NCI-H2196 (cell line): Measurements from ENCODE around the gene TMEM169.
"Not testable (repeated sequence)": the region's sequence is repeated elsewhere in the genome, so short reads cannot be mapped to it uniquely, and the experiment has no call there.

ENCODE experiments used
- DNase-seq: peaks from one replicate; lab custom pipeline; 2025; ENCODE audit not compliant: unreplicated experiment; lab: John Stamatoyannopoulos, UW

The TMEM169 gene

DNA sequence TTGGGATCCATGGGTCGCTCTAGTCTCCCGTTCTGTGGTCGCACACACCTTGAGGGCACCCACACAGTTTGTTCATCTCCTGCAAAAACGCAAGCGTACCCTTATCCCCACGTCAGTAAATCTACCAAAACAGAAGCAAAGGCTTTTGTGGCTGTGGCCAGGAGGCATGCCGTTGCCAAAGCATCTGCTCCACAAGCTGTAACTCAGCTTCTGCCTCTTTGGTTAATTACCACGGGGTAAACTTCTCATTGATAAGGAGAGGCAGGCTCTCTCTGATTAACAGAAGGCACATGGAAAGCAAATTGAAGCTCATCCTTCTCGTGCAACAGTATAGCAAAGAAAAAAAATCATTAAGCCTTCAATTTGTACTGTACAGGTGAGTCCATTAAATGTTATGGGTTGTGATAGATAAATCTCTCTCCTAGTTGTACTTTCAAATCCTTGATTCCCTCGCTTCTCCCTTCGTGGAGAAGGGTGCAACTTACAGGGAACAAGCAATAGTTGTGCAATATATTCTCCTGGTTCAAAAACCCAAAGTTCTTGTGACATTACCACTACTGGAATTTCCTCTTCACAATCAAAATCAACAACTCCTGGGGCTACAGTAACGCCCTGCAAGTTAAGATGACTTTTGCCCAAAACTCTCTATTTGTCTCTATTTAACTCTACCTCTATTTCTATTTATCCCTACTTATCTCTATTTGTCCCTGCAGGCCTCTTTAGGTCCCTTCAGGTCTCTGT is 10.4 kb upstream of the TMEM169 start:
- no peak for DNase-seq

DNA sequence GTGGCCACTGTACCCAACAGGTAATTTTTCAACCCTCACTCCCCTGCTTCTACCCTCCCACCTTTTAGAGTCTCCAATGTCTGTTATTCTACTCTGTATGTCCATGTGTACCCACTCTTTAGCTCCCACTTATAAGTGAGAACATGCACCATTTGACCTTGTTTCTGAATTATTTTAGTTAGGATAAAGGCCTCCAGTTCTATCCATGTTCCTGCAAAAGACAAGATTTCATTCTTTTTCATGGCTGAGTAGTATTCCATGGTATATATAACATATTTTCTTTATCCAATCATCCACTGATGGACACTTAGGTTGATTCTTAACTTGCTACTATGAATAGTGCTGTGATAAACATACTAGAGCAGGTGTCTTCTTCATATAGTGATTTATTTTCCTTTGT is 9.2 kb upstream of the TMEM169 start:
- no peak for DNase-seq

DNA sequence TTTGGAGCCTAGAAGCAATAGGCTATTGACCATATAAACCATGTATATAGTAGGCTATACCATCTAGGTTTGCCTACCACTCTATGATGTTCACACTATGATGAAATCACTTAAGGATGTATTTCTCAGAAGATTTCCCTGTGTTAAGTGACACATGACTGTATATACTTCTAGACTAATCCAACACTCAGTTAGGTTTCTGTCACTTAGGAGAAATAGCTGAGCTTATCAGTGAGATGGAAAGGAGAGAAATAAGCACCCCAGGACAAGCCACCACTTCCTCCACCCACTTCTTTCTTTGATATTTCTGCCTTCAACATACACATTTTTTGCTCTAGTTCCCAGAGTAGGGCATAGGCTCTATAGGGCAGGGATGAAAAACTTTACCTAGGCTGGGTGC is 7.9 kb upstream of the TMEM169 start:
- no peak for DNase-seq

DNA sequence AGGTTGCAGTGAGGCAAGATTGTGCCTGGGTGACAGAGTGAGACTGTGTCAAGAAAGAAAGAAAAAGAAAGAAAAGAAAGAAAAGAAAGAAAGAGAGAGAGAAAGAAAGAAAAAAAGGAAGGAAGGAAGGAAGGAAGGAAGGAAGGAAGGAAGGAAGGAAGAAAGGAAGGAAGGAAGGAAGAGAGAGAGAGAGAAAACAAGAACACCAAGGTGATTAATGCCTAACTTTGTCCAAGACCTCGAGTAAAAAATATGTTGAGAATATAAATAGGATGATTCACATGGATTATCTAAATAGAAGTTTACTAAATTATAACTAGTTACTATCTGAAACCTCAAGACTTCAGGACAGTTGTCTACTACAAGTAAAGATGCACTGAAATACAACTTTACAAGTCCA is 7.3 kb upstream of the TMEM169 start:
- no peak for DNase-seq

DNA sequence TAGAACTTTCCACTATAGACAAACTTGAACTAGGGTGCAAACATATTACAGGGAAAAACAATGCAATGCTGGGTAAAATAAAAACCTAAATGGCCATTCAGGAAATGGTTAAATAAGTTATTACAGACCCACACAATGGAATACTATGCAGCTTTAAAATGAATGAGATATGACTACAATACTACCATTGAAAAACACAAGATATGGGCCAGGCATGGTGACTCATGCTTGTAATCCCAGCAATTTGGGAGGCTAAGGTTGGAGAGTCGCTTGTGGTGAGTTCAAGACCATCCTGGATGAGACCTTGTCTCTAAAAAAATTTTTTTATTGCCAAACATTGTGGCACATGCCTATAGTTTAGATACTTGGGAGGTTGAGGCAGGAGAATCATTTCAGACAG is 6.9 kb upstream of the TMEM169 start:
- DNase-seq: no peak

DNA sequence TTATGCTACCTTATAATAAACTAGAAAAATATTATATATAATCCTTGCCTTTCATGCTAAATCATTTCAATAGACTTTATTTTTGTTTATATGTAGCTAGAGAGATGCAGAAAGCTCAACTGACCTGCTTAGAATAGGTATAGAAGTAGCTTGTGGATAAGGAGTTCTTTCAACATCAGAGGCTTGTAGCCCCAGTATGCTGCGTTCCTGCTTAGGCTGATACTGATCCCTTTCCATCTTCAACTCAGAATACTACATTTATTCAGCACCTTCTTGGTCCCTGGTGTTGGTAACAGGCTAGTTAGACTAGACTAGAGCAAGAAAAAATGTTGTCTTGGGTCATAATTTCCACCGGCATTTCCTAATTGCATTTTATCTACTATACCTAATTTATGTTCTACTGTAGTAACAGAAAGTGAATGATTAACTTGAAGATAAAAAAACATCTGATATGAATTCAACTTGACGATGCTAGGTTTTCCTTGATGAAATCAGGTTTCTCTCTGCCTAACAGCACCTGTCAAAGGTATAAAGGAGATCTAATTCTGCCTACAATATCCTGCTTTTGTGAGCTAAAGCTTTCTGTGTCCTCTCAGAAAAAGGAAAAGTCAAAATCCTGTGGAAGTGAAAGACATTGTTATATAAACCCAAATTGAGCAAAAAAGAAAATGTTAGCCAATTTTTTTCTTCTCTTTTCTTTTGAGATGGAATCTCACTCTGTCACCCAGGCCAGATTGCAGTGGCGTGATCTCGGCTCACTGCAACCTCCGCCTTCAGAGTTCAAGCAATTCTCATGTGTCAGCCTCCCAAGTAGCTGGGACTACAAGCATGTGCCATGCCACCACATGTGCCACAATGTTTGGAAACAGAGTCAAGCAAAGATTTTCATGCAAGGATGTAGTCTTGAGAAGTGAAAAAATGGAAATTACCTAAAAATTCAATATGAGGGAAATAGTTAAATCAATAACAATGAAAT is 5.9 kb upstream of the TMEM169 start:
- DNase-seq: no peak

DNA sequence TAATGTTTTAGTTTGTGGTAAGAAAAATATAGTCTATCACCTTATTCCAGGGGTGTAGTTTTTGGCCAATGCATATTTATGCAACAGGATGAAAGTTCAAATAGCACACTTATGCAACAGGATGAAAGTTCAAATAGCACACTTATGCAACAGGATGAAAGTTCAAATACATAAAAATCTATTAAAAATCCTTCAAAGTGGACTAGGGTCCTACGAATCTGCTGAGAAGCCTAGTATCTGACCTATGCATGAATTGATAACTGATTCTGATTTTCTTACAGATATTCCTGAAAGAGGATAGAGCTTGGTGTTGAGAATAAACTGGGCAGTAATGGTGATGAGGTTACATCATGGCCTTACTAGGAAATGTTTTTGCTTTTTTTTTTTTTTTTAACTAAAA is 2.9 kb upstream of the TMEM169 start:
- no peak for DNase-seq

DNA sequence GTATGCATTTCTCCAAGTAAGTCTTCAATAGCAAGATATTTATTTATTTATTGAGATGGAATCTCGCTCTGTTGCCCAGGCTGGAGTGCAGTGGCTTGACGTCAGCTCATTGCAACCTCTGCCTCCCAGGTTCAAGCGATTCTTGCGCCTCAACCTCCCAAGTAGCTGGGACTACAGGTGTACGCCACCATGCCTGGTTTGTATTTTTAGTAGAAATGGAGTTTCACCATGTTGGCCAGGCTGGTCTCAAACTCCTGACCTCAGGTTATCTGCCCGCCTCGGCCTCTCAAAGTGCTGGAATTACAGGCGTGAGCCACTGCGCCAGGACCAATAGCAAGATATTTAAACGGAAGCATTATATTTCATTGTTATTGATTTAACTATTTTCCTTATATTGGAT is 1.7 kb upstream of the TMEM169 start:
- DNase-seq: not testable (repeated sequence)

DNA sequence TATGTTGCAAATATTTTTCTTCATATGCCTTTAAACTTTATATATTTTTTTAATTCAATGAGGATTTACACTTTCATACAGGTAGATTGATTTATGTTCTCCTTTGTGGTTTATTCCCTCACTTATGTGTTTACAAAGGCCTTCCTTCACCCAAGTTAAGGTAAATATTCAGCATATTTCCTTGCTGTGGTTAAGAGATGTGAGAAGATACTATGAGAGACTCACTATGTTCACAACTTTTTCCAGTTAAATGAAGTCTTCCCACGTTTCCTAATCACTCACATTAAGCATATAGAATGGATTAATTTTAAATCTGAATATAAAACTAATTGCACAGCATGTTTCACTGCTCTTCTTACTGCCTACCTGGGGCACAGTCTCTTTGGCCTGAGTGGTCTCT is 707 bp upstream of the TMEM169 start:
- no peak for DNase-seq

DNA sequence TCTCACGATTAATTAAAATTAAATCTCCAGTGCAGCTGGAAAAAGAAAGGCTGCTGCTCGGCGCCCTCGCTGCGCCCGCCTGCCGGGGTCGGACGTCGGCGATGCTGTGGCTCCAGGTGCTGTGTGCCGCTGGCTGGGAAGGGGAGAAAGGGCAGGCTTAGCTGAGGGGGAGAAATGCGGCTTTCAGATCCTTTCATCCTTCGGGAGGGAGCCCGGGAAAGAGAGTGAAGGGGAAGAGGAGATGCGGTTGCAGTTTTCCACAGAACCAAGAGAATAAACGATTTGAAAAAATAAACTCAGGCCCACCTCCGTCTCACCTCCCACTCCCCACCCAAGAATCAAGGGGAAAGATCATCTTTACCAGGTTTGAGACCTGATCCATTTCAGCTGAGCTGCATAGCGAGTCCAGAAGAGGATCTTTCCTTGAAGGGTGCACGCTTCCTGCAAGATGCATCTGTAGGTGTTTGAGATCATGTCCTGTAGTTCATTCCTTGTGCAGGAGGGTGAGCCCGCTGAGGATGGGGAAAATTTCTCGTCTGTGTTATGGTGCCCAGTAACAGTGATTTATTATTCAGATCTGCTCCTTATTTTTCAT is 495 bp downstream of the TMEM169 start:
- DNase-seq: no peak

DNA sequence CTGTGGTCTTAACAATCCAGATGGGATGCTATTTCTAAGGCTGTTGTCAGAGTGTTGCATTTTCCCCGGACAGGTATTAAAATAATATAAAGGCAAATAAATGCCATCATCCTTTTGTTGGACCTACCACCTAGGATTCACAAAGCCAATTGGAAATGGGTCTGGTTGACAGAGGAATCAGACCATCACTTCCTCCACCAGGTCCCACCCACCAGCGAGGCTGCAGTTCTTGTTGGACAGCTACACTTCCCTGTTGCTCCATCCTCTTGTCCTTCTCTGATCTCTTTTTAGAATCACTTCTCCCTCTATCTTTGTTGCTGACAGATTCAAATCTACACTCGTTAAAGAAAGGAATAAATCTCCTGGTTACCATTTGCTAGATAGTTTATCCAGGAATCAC is 1.1 kb downstream of the TMEM169 start:
- no peak for DNase-seq

DNA sequence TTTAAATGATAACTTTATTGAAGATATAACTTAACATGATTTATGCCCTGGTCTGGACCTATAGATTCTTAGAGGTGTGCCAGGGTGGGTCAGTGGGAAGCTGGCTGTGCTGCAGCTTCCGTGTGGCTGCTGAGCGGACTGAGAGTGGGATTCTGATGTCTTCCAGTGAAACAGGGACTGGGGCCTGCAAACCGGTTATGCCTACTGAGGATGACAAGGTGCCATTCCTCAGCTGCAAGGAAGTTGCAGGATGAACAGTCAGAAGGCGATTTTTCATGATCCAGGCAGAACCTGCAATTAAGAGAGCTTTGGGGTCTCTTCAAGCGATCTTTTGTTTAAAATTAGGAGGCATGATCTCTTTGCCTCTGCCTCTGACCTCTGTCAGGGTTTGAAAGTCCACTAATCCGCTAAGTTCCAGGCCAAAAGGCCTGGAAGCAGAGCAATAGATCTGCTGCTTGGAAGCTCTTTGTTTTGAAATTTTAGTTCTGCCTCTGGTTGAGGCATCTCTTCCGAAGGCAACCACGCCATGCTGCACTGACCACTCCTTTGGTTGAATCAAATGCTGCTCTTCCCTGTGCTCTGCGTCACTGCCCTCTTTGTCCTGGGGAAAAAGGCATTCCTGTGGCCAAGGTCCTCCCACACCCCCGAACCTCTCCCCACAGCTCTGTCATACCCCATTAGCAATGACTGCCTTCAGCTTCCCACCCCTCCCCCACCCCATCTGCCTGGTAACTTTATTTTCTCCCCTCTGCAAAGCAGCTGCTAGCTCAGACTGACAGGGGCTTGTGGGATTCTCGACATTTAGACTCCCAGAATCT is 2.0 kb downstream of the TMEM169 start:
- no peak for DNase-seq

DNA sequence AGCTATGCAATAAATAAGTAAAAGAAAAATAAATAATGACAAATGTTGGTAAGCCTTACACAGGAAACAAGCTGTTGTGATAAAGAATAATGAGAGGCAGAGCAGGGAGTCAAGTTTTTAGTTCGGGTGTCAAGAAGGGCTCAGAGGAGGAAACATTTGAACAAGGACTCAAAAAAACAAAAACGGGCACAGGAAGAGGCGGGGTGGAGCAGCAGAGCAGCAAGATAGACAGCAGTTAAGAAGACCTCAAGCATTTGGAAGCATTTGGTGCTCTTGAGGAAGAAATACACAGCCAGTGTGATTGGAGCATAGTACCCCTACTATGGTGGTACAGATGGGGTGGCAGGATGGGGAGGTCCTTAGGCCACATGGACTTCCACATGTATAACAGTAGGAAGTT is 2.8 kb downstream of the TMEM169 start:
- DNase-seq: no peak

DNA sequence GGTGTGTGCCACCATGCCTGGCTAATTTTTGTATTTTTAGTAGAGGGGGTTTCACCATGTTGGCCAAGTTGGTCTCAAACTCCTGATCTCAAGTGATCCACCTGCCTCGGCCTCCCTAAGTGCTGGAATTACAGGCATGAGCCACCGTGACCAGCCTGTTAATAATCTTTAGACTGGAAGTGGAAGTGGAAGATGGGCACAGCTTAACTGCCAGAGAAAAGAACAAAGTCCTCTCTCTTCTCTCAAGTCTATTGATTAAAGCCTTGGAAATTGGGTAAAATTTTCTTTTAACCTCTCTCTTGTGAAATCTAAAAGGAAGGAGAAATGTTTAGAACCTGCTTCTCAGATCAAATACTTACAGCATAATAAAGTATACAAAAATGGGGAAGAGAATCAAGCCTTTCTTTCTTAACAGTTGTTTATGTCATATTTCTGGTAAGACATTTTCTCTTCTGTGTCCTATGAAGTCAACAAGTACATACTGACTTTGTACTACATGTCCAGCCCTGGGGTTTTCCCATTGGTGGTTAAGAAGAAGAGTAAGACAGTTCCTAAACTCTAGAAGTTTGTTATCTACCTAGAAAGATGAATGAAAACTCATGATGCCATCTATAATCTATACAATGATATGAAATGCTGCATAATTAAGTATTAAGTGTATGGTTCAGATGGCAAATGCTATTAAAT is 4.6 kb downstream of the TMEM169 start:
- no peak for DNase-seq

DNA sequence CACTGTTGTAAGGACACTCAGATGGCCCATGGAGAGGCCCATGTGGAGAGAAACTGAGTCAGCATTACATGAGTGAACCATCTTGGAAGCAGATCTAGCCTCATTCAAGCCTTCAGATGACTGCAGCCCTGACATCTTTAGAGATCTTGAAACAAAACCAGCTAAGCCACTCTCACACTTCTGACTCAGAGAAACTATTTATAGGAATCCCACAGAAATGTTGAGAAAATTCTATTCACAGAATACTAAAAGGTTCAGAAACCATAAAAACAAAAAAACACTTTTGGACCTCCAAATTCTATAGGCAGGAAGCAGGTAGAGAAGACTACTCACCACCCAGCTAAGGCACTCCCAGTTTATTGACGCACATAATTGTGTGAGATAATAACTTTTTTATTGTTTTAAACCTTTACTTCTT is 8.7 kb downstream of the TMEM169 start:
- DNase-seq: no peak

DNA sequence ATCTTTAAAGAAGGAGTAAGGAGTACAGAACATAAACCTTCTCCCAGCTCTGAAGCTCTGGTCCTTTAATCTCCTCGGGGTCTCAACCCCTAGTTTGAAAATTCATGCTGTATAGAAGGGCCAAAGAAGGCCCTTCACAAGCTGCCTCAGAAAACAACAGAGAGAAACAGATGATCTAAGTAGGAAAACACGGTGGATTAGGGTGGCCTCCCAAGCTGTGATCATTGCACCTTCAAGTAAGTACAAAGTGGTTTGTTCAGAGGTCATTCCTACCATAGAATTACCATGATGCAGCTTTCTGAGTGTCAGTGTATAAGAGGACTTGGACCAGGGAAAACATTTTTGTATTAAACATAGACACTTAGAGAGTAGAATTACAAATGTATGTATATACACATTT is 10.9 kb downstream of the TMEM169 start:
- DNase-seq: no peak

DNA sequence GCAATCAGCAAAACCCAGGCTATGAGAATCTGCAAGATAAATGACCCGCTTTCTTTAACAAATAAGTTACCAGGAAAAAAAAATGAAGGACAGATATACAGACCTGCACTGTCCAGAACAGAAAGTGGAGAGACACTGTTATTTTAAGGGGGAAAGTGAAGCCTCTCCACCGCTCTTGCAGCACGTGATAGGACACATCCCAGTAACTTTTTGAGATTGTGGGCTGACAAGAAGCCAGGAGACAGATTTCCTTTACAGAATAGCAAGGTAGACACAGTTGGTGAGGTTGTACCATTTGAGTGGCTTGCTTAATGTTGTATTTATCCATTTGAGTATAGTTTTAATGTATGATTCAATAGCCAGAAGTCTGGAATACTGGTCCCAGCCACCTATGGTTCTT is 13.0 kb downstream of the TMEM169 start:
- DNase-seq: no peak

DNA sequence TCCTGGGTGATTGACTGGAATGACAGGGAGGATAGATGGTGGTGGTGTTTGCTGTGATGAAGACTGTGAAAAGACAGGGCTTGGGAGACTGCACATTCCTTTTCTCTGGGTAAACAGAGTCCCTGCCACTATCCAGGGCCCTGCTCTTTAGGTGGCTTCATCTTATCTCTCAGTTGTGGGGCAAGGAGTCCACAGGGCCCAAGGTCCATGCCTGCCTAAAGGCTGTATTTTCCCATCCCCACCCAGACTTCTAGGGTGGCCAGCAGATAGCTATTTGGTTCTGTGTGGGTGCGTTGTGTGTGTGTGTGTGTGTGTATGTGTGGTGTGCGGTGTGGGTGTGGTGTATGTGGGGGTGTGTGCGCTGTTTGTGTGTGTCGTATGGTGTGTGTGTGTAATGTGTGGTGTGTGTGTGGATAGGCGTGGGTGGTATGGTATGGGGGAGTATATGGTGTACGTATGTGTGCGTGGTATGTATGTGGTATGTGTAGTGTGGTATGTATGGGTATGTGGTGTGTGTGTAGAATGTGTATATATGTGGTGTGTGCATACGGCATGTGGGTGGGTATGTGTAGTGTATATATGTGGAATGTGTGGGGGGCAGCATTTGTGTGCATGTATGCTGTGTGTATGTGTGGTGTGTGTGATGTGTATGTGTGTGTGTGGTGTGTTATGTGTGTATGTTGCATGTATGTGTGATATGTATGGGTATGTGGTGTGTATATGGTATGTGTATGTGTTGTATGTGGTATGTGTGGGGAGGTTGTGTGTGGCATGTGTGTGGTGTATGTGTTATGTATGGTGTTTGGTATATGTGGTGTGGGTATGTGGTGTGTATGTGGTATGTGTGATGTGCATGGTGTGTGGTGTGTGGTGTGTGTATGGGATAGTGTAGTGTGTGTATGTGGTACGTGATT is 17.0 kb downstream of the TMEM169 start:
- DNase-seq: no peak

DNA sequence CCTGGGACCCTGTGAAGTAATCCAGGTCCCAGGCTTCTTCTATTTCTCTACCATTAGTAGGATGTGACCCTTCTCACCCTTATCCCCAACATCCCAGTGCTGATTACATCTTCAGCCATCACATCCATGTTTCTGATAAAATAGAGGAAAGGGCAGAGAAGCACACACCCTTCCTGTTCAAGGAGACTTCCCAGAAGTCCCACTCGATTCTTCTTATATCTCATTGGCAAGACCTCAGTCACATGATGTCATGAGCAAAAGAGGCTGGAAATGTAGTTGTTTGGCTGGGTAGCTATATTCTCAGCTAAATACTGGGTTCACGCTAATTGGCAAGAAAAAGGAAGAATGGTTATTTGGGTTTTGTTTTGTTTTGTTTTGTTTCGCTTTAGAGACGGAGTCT is 19.4 kb downstream of the TMEM169 start:
- DNase-seq: no peak
